Measurements from ENCODE around the gene ZNF75A. TPM values are rescaled to one million over a fixed set of nuclear protein-coding genes. Genes with fewer than 3 reads are reported as not detected.
"Not testable (repeated sequence)": the region's sequence is repeated elsewhere in the genome, so short reads cannot be mapped to it uniquely, and the experiment has no call there.

ZNF75A gene
- total RNA-seq (2014; rRNA removed; shearing (Covaris generic); ENCODE audit: low replicate concordance) = 7.9 and 21.0 TPM in 2 replicates

DNA sequence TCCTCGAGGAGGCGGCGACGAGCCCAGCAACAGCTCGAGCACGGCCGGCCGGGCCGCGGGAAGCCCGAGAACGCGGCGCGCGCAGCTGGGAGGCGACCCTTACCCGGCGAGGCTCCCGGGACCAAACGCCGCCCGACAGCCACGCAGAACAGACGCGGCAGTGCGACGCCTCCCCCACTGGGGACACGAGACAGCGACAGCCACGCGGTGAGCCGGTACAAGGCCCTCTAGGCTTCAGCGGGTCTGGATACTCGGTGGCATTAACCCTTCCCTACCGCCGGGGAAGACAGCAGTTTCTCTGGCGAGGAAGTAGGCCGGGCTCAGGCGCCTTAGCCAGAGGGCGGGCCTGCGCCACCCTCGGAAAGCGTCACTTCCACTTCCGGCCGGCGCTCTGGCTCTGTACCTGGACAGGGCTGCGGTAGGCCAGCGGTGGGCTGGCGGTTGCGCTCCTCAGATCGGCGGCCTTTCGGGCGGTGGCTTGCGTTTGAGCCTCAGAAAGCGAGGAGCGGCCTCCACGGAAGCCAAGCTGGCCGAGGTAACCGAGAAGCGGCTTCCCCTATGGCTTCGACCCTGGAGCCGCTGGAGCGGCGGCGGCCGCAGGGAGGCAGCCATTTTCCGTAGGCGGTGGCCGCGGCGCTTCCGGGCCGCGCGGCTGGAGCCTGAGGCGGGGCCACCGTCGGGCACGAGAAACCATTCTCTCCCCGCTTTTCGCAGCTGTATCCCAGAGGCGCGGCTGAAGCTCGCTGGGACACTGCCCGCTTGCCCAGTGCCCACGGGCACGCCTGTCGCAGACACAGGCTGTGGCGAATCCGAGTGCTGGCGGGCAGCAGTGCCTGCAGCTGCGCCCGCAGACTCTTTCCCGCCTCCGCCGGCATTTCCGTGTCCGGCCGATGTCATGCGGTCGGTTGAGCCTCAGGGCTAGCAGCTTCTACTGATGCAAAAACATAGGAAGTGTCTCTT lies at the start of gene ZNF75A, which contains the start of gene TIGD7:
ZNF75A (plus strand) TSS at position 389 of the 960 bp plus-strand sequence. CDS start 2,932 bp downstream, outside the sequence.
TIGD7 (minus strand) TSS at position 322 of the 960 bp plus-strand sequence. CDS start 4,816 bp downstream, outside the sequence.
- in situ Hi-C loops (cut with HindIII; ENCODE audit: low pct_unique_long_range_greater_than_20kb, low sequenced_read_pairs) = no loop called here
- peak; percentile 97 for DNase-seq (ENCODE audit: low read depth)

DNA sequence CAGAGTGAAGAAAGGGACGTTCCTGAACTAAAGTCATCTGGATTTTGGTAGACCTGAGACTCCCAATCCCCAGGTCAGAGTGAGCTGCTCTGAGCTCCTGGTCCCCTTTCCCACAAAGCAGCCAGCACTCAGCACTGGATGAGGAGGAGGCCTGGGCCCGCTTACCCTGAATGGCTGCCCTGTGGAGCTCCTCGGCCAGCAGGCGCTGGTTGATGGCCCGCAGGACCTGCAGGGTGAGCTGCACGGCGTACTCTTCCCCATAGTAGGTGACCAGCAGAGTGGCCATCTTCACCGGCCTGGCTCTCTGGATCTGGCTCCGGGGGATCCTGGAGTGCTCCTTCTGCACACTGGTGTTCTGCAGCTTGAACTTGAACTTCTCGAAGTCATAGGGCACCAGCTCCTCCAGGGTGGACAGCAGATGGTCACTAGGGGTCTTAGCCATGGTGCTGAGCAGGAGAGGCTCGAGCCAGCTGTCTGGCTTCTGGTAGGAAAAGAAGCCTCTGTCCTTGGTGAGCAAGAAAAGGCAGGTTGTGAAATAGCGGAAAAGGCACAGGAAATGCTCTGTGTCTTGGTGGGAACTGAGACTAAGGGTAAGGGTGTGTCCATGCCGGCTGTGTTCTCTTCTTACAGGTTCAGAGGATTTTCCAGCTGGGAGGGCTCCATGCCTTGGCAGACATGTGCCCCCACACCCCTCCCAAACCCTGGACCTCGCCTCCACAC lies 49.0 kb upstream of the ZNF75A start, which contains the start of gene MEFV:
MEFV (minus strand) TSS at position 488 of the 720 bp plus-strand sequence; CDS start at position 442, 46 bp downstream.
- in situ Hi-C loops (cut with HindIII; ENCODE audit: low pct_unique_long_range_greater_than_20kb, low sequenced_read_pairs) = no loop called here
- DNase-seq (ENCODE audit: low read depth) = no peak

DNA sequence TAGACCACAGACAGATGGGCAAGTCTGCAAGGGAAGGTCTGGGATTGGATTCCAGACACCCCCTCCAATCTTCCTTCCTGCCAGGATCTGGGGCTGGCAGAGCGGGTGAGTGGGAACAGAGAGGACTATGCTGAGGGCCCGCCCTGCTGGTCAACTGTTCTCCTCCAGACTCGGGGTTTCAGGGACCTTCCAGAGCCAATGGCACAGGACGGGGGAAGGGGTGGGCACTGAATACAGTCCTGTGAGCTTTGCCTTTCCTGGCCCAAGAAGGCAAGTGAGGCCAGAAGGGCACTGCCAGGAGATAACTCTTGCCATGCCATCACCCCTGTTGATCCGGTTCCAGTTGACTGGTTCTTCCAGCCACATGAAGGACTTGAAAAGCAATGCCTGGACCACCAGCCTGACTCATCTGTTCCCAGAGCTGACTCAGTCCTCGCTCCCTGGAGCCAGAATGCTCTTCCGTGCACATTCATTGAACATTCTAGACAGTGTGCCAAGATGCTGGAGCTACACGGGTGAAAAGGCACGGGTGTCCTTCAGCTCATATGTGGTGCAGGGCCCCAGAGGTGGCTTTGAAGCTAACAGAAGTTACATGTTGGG lies 48.3 kb upstream of the ZNF75A start:
- in situ Hi-C loops (cut with HindIII; ENCODE audit: low pct_unique_long_range_greater_than_20kb, low sequenced_read_pairs) = no loop called here
- DNase-seq (ENCODE audit: low read depth) = peak; percentile 71

DNA sequence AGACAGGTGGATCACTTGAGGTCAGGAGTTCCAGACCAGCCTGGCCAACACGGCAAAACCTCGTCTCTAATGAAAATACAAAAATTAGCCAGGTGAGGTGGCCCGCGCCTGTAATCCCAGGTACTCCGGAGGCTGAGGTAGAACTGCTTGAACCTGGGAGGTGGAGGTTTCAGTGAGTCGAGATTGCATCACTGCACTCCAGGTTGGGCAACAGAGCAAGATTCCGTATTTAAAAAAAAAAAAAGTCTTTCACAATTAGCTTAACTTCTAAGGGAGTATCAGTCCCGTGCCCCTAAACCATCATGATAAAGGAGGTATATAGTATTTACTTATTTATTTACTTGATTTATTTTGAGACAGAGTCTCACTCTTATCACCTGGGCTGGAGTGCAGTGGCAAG lies 45.5 kb upstream of the ZNF75A start:
- in situ Hi-C loops (cut with HindIII; ENCODE audit: low pct_unique_long_range_greater_than_20kb, low sequenced_read_pairs) = no loop called here
- DNase-seq (ENCODE audit: low read depth) = no peak

DNA sequence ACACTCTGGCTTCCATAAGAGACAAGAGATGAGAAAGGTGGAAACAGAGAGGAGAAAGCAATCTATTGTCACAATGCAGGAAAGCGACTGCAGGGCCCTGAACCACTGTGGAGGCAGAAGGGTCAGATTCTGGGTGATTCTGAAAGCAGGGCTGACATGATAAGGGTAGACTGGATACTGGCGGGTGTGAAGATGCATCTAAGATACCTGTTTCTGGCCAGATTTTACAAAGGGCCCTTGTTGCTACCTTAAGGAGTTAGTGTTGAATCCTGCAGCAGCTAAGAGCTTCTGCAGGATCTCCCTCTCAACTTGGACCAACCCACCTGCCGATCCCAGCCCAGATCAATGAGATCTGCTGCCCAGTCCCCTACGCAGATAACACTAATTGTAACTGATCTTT lies 42.8 kb upstream of the ZNF75A start:
- DNase-seq (ENCODE audit: low read depth) = no peak
- in situ Hi-C loops (cut with HindIII; ENCODE audit: low pct_unique_long_range_greater_than_20kb, low sequenced_read_pairs) = no loop called here

DNA sequence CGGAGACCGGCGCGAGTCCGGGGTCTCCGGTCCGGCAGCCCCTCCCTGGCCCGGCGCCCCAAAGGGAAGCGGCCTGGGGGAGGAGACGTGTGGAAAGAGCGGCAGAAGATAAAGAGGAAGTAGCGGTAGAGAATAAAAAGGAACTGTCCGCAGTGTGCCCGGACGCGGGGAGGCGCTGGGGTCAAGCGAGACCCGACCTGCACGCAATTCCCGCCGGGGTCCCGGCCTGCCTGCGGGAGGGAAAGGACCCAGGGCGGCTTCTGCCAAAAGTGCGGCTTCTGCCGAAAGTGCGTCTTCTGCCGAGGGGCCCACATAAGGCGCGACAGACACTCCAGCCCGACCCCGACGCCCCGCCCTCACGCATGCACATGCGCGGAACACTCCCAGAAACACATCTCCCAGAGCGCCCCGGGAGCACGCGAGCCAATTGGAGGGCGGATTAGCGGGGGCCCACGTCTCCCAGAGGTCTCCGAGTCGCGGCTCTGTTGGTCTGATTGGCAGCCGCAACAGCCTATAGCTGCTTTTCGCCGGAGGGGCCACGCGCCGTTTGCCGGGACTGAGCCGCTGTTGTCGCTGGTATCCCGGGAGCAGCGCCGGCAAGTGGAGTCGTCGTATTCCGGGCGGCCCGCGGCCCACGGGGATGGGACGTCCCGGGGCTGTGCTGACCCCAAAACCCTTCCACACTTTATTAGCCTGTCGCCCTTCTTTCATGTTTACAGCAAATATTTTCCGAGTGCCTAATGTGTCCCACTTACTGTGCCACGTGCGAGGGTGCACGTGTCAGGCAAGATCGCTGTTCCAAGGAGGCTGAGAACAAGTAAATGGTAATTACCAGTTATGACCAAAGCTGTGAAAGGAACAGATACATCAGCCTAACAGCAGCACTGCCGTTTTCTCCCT lies 40.9 kb upstream of the ZNF75A start:
- peak; percentile 99 for DNase-seq (ENCODE audit: low read depth)
- in situ Hi-C loops (cut with HindIII; ENCODE audit: low pct_unique_long_range_greater_than_20kb, low sequenced_read_pairs) = no loop called here

DNA sequence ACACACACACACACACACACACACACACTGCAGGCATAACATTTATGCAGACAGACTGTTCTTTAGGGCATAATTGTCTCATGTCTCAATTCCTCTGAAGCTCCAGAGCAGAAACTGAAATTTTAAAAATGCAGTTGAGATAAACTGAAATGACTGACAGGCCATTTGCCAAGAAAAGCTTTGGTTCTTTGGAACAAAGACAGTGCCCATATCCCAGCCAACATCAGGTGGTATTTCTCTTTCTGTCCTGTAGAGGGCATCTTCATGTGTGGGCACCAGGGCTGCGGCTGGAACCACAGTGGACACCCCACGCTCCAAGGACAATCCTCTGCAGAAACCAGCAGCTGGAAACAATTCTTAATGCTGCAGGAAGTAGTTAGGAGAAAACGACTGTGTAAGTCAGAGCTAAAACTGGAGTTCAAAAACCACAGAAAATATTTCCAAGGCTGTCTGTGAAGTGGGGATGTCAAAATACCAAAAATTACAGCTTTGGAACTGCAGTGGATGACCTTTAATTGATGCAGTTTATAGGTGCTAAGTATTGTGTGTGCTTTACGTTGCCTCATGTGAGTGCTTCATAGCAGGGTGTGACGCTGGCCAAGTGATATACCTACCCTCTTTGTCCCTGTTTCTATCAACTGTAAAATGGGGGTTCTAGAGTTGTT lies 38.3 kb upstream of the ZNF75A start:
- DNase-seq (ENCODE audit: low read depth) = peak; percentile 35

DNA sequence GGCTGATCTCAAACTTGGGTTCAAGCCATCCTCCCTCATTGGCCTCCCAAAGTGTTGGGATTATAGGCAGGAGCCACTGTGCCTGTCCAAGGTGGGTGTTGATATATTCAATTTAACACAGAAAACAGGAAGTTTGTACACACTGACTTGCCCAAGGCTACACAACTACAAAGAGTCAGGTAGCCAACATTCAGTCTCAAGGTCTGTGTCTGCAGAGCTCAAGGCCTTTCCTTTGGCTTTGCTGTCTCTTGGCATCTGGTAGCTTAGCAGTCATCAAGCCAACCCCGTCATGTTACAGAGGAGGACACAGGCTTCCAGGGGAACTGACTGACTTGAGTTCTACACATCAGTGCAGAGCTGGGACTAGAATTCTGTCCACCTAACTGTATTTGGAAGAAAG lies 37.0 kb upstream of the ZNF75A start:
- no peak for DNase-seq (ENCODE audit: low read depth)
- in situ Hi-C loops (cut with HindIII; ENCODE audit: low pct_unique_long_range_greater_than_20kb, low sequenced_read_pairs) = no loop called here

More for the DNA sequence above, 38.3 kb upstream of the ZNF75A start:
- in situ Hi-C loops (cut with HindIII; ENCODE audit: low pct_unique_long_range_greater_than_20kb, low sequenced_read_pairs) = no loop called here

DNA sequence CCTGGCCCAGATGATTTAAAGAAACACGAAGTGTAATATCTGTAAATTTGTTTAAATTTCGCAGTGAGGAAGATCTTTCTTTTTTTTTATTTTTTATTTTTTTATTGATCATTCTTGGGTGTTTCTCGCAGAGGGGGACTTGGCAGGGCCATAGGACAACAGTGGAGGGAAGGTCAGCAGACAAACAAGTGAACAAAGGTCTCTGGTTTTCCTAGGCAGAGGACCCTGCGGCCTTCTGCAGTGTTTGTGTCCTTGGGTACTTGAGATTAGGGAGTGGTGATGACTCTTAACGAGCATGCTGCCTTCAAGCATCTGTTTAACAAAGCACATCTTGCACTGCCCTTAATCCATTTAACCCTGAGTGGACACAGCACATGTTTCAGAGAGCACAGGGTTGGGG lies 34.6 kb upstream of the ZNF75A start:
- DNase-seq (ENCODE audit: low read depth); in situ Hi-C loops (cut with HindIII; ENCODE audit: low pct_unique_long_range_greater_than_20kb, low sequenced_read_pairs): not testable (repeated sequence)

DNA sequence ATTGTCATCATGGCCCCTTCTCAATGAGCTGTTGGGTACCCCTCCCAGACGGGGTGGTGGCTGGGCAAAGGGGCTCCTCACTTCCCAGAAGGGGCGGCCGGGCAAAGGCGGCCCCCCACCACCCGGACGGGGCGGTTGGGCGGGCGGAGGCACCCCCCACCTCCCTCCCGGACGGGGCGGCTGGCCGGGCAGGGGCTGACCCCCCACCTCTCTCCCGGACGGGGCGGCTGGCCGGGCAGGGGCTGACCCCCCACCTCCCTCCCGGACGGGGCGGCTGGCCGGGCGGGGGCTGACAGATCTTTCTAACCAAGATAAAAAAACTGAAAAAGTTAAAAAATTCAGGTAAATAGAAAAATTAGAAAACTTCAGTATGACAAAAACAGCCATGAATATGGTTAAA lies 34.0 kb upstream of the ZNF75A start:
- DNase-seq (ENCODE audit: low read depth); in situ Hi-C loops (cut with HindIII; ENCODE audit: low pct_unique_long_range_greater_than_20kb, low sequenced_read_pairs): not testable (repeated sequence)

DNA sequence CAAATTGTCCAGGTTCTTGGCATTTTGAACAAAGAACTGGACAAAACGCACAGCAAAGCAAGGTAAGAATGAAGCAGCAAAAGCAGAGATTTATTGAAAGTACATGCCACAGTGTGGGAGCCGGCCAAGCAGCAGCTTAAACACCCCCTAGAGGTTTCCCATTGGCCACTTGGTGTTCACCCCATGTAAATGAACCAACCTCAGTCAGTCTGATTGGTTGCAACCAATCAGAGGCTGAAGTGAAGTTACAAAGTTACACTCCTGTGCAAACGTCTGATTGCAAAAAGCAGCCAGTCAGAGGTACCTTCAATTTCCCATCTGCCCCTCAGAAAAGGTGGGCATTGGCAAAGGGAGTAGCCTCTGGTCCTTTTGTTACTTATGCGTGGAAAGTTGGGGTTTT lies 30.8 kb upstream of the ZNF75A start:
- in situ Hi-C loops (cut with HindIII; ENCODE audit: low pct_unique_long_range_greater_than_20kb, low sequenced_read_pairs) = no loop called here
- peak; percentile 88 for DNase-seq (ENCODE audit: low read depth)

DNA sequence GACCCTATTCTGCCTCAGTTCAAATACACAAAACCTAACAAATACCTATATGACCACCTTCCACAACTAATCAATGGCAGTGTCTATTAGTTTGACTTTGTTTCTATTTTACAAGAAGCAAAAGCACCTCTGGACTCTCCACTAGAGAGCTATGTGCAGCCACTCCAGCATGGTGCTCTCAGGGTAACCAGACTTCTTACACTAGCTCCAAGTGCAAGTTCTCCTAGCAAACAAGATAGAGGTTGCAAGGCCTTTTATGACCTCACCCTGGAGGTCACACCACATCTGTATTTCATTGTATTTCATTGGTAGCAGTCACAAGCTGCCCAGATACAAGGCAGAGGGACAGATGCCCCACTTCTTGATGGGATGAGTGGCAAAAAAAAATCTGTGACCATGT lies 30.4 kb upstream of the ZNF75A start:
- no peak for DNase-seq (ENCODE audit: low read depth)
- in situ Hi-C loops (cut with HindIII; ENCODE audit: low pct_unique_long_range_greater_than_20kb, low sequenced_read_pairs) = no loop called here

DNA sequence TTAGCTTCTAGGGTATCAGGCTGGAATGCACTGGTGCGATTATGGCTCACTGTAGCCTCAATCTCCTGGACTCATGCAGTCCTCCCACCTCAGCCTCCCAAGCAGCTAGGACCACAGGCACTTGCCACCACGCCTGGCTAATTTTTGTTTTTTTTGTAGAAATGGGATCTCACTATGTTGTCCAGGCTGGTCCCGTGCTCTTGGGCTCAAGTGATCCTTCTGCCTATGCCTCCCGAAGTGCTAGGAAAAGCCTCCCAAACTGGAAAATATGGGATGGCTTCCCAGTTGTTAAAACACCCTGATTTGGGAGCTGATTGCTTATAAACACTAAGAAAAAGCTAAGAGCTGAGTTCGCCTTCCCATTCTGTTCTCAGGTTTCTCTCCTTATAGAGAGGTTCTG lies 28.6 kb upstream of the ZNF75A start:
- in situ Hi-C loops (cut with HindIII; ENCODE audit: low pct_unique_long_range_greater_than_20kb, low sequenced_read_pairs) = no loop called here
- DNase-seq (ENCODE audit: low read depth) = no peak

DNA sequence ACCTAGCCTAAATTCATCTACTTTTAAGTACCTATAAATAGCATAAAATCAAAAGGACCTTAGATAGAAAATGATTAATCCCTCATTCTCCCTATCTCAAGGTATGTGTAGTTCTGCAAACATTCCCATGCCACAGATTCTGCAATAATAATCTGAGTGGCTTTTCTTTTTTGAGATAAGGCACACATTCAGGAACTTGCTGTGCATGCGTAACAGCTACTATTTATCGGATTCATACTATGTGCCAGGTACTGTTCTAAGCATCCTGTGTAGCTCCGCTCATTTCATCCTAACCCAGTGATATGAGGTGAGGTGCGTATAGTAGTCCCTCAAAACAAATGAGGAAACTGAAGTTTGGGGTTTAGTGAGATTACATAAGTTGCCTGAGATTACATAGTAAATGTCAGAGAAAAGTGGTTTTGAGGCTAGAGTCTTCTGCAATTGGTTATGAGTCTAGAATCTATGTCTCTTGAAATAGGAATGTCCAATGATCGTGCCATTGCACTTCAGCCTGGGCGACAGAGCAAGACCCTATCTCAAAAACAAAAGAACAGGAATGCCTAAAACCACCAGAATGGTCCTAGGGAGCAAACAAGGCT lies 24.0 kb upstream of the ZNF75A start:
- DNase-seq (ENCODE audit: low read depth) = no peak
- in situ Hi-C loops (cut with HindIII; ENCODE audit: low pct_unique_long_range_greater_than_20kb, low sequenced_read_pairs) = no loop called here

DNA sequence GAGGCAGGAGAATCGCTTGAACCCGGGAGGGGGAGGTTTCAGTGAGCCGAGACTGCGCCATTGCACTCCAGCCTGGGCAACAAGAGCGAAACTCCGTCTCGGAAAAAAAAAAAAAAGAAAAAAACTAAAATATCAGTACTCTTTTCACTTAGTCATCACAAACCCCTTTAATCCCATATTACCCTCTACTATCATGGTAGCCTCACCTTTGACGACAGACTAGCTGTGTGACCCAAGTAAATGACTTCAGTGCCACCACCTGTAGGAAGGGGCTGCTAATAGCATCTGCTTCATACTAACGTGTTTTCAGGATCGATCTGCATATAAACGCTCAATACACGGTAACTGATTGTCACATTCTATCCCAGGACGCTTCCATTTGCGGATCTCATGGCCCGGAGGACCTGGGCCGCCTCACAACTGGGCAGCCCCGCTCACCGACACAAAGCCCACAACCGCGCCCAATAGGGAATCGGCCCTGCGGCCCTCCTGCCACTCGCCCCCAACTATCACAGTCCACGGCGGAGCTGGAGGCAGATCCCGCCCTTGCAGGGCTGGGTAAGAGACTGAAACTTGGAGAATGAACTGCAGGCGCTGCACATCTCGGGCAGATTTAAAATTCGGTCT lies 23.1 kb upstream of the ZNF75A start:
- in situ Hi-C loops (cut with HindIII; ENCODE audit: low pct_unique_long_range_greater_than_20kb, low sequenced_read_pairs) = no loop called here

DNA sequence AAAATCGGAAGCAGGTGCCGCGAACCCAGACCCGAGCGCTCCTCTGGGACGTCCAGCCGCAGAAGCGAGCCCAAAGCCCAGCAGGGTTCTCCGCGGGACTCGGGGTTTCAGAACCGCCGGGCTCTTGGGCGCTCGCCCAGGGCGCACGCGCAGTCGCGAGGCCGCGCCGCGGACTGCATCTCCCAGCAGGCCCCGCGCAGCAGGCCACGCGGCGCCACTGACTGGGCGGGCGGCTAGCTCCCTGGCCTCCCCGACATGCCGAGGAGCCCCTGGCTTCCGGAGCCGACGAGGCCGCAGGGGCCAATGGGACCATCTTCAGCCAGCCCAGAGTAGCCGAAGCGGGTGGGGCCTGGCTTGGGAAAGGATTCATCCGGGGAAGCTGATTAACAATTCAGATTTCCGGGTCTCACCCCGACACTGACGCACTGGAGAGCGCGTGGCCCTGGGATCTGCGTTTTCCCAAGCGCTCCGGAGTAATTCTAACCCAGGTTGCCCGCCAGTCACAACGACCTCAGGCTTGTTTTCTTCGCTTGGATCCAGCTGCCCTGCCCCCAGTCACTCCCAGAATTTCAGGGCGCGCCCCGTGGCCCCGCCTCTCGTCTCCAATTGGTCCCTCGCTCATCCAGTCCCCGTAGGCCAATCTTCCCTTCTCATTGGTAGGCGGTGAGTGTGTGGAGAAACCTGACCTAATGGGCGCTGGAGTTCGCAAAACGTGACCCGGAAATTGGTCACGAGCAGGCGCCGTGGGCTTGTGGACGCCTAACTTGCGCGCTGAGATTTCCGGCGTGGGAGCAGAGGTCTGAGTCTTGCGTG lies 22.4 kb upstream of the ZNF75A start, which contains the start of gene ZNF263:
ZNF263 (plus strand) TSS at position 762 of the 813 bp plus-strand sequence. CDS start 328 bp downstream, outside the sequence.
- peak; percentile 99 for DNase-seq (ENCODE audit: low read depth)

More for the DNA sequence above, 23.1 kb upstream of the ZNF75A start:
- DNase-seq (ENCODE audit: low read depth) = no peak

More for the DNA sequence above, 22.4 kb upstream of the ZNF75A start, which contains the start of gene ZNF263:
- in situ Hi-C loops (cut with HindIII; ENCODE audit: low pct_unique_long_range_greater_than_20kb, low sequenced_read_pairs) = no loop called here

Data from Caki2 (cell line).